GM18951 (cell line): ENCODE measurements around the gene ARID3A.

Experiments
- POLR2A ChIP-seq: IDR thresholded peaks from 4 replicates; pipeline ENCODE4 v1.6.1; 2011; ENCODE audit warnings: mild to moderate bottlenecking; ENCODE audit not compliant: insufficient read length, insufficient read depth; ENCODE audit errors: extremely low read depth
- in situ Hi-C: fragments of 300-500 bp; cut with MboI; formaldehyde crosslinking; loops from one replicate; pipeline ENCODE4 v1.12.0; 2022; ENCODE audit warnings: low sequenced_read_pairs, mixed read lengths, inconsistent platforms; ENCODE audit not compliant: unreplicated experiment

The ARID3A gene

DNA sequence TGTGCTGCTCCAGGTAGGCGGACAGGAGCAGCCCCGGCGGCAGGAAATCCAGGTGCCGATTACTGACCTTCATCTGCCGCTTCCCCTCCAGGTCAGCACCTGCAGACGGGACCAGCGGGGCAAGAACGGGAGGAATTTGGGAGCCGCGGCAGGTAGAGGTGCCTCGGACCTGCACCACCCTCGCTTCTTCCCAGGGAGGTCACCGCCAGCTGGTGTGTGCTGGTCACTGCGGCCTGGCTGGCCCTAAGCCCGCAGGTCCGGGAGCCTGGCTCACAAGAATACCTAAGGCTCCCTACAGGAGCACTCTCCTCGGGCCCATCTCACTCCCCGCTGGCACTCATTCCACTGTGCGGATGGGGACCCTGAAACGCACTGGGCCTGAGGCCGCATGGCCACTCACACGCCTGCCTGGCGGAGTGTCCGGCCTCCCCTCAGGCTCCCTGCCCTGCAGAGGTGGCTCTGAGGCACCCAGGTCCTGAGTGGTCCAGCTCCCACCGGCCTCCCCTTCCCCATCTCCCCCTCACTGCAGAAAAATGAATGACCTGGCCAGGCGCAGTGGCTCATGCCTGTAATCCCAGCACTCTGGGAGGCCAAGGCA lies 28.3 kb upstream of the ARID3A start:
- no peak for TF ChIP-seq POLR2A
- in situ Hi-C loops: no loop called here

DNA sequence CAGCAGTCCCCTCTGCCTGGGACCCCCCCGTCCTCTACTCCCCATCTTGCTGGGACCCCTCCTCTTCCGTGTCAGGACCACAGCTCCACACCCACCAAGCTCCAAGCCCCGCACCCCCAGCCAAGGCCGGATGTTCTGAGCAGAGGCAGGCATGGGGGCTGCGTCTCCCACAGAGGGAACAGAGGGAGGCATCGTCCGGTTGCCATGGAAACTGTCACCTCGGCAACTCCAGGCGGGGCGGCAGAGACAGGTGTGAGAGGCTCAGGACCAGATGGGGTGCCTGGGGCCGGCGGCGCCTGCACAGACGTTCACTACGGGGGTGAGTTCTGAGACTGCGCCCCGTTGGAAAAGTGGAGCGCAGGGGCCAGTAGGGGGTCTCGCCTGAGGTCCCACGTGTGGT lies 27.2 kb upstream of the ARID3A start:
- in situ Hi-C loops: no loop called here
- TF ChIP-seq POLR2A: no peak

DNA sequence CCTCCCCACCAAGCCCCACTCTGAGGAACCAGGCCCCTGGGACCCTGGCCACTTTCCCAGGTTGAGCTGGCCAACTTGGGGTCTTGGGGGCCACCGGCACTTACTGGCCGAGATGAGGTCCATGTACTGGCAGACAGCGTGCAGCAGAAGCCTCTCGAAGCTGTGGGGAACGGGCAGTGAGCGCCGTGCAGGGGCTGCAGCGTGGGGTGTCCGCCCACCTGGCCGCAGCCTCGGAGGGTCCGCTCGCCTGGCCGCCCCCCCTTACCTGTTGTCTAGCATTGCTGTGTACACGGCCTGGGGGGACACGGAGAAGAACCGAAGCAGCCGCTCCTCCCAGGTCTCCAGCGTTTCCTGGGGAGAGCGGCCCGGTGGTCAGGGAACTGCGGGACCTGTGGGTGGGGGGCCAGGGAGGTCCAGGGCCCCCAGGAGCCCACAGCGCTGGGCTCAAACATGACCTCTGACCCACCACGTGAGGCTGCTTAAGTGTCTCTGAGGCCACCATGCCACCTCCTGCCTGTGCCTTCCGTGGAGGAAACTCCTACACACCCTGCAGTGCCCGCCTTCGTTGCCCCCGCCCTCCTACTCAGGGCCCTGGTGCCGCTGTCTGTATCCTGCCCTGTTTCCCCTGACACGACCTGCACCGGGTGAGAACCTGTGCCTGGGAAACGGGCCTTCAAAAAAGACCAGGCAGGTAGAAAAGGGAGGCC lies 26.3 kb upstream of the ARID3A start:
- in situ Hi-C loops: no loop called here
- TF ChIP-seq POLR2A: no peak

DNA sequence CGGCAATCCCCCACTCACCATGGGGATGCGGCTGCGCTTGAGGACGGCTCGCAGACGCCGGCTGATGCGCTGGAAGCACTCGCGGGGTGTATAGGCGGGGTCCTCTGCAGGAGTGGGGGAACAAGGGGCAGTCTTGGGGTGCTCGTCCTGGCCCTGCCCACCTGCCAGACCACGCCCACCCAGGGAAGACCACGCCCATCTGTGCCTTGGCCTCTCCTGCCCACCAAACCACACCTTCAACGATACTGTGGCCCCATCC lies 25.9 kb upstream of the ARID3A start:
- in situ Hi-C loops: no loop called here
- no peak for TF ChIP-seq POLR2A

DNA sequence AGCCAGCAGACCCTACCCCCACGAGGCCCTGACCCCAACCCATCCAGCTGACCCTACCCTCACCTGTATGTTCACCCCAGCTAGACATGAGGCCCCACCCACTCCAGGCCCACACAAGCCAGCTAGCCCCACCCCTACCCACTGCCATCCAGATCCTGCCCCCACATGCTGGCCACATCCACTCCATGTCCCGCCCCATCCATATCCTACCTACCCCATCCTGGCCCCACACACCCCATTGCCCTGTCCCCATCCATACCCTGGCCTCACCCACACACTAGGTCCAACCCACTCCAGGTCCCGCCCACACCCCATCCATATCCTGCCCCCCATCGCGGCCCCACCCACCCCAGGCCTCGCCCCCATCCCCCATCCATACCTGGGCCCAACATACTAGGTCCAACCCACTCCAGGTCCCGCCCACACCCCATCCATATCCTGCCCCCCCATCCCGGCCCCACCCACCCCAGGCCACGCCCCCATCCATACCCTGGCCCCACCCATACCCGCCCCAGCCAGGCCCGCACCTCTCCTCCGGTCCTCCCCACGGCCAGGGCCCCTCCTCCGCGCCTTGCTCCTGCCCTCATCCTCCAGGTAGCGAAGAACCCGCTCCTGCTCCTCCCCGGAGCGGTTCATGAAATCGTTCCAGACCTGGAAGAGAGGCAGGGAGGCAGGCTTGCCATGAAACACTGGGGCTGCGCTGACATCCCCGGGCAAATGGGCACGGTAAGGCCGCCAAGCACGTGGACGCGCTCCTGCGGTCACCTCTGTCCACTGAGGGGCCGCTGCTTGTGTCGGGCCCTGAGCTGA lies 25.3 kb upstream of the ARID3A start:
- TF ChIP-seq POLR2A: no peak
- in situ Hi-C loops: no loop called here

DNA sequence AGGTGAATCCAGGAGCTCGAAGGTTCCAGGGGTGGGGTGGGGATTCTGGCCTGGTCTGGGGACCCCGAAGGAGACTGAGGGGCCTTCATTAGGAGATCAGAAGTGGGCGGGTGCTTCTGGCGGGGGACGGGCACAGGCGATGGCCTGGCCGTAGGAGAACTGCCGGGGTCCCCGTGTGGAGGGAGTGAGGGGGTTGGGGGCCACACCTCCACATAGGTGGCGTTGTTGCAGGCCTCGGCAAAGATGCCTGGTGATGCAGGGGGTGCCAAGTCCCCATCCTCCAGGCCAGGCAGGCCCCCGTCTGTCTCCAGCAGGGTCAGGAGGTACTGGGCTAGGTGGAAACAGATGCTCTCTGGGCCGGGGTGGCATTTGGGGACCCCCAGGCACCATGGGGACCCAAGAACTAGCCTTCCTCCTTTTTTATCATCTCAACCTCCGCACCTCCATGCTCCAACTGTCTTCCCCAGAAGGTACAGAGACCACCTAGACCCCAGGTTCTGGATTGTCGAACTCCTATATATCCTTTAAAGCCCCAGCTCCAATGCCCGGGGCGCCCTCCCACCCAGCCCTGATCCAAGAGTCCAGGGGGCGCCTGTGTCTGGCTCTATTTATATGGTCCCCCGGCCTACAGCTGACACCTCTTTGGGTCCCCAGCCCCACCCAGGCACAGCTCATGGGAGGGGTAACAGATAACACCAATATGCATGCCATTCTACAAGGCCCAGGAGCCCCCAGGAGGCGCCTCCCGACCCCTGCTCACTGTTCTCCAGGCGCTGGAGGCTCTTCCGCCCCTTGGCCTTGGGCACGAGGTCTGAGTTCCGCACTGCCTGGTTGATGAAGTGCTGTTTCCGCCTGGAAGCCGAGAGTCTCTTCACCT lies 24.4 kb upstream of the ARID3A start:
- no peak for TF ChIP-seq POLR2A
- in situ Hi-C loops: no loop called here

DNA sequence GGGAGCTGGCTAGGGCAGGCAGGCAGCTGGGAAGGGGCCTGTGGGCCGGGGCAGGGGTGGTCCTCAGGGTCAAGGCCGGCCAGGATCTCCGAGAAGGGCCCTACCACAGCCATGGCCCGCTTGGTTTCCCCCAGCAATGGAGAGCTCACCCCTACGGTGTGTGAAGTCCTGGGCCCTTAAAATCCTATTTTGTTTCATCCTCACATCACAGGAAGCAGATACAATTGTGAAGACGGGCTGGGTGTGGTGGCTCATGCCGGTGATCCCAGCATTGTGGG lies 23.8 kb upstream of the ARID3A start:
- in situ Hi-C loops: no loop called here
- no peak for TF ChIP-seq POLR2A

DNA sequence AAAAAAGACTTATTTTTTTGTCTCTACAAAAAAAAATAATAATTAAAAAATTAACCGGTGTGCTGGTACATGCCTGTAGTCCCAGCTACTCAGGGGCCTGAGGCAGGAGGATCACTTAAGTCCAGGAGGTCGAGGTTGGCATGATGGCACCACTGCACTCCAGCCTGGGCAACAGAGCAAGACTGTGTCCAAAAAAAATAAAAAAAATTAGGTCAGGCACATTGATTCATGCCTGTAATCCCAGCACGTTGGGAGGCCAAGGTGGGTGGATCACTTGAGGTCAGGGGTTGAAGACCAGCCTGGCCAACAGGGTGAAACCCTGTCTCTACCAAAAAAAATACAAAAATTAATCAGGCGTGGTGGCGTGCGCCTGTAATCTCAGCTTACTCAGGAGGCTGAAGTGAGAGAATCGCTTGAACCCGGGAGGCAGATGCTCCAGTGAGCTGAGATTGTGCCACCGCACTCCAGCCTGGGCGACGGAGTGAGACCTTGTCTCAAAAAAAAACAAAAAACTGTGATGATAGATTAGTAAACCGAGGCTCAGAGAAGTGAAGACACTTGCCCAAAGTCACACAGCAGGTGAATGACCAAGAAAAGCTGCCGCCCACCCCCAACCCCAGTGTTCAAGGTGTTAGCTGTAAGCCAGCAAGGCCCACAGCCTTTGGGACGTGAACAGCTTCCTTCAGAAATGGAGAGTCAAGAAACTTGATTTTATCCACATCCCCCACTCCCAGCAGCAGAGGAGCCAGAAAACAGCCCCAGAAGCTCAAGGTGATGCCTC lies 23.2 kb upstream of the ARID3A start:
- in situ Hi-C loops: no loop called here

DNA sequence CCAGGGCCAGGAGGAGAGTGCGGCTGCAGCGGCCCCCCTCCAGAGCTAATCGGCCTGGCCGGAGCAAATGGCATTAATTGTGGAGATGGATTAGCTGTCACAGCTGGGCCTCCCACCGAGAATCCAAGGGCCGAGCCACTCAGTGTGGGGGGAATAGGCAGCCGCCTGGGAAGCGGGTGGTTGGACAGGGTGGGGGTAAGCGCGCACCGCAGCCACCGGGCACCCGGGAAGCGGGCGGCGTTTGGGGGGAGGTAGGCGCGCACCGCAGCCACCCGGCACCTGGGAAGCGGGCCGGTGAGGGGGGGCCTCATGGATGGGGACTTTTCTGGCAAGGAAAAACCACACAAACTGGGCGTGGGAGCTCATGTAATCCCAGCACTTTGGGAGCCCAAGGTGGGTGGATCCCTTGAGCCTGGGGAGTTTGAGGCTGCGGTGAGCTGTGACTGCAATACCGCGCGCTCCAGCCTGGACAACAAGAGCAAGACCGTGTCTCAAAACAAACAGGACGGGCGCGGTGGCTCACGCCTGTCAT lies 22.5 kb upstream of the ARID3A start:
- in situ Hi-C loops: no loop called here
- TF ChIP-seq POLR2A: no peak

More for the DNA sequence above, 23.2 kb upstream of the ARID3A start:
- no peak for TF ChIP-seq POLR2A

DNA sequence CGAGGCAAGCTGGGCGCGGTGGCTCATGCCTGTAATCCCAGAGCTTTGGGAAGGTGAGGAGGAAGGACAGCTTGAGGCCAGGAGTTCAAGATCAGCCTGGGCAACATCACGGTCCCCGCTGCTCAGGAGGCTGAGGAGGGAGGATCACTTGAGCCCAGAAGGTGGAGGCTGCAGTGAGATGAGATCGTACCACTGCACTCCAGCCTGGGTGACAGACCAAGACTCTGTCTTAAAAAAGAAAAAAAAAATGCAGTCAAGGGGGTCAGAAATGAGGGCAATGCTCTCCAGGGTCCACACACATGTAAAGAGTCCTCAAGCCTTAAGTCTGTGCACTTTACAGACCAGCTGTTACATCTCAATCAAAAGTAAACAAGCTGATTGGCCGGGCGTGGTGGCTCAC lies 21.3 kb upstream of the ARID3A start:
- in situ Hi-C loops: no loop called here
- TF ChIP-seq POLR2A: no peak

DNA sequence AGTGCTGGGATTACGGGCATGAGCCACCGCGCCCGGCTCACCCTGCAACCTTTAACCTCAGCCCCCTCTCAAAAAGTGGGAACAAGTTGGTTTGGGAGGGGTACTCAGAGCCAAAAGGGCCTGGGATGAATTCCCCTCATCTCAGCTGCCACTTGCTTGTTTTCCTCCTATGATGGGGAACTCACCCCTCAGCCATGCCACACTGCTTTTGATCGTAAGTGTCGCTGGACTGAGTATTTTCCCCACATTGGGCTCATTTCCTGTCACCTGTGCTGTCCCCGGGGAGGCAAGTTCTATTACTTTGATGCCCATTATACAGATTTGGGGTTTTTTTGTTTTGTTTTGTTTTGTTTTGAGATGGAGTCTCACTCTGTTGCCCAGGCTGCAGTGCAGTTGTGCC lies 19.4 kb upstream of the ARID3A start:
- in situ Hi-C loops: no loop called here
- no peak for TF ChIP-seq POLR2A

DNA sequence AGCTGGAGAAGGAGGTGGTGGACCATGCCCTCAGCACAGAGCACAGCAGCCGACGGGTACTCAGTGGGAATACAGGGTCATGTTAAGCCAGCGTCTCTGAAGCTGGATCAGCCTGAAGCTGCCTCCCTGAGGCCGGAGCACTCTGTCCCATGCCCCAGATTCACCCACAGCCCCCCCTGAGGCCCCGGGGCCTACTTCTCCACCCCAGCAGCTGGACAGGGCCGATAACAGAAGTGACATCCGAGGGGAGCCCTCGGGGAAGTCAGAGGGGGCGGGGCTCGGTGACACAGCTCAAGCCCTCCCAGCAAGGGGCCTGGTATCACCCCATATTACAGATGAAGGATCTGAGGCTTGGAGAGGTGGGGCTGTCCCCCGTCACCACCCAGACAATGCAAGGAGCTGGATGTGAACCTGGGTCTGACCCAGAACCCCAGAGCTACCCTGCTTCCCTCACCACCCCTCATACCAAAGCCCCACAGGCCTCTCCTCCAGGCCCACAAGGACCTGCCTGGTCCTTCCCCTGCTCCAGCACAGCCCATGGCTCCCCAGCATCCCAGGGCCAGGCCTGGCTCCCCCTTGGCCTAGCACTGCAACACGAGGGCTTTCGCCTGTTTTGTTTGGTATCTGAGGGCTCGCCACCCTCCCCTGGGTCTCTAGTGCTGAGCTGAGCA lies 18.5 kb upstream of the ARID3A start:
- no peak for TF ChIP-seq POLR2A
- in situ Hi-C loops: no loop called here
